Endothelial cell of umbilical vein (primary cell): ENCODE results near the gene CUL2. TPM values are rescaled to one million over a fixed set of nuclear protein-coding genes. Genes with fewer than 3 reads are reported as not detected.
"Not testable (repeated sequence)": the region's sequence is repeated elsewhere in the genome, so short reads cannot be mapped to it uniquely, and the experiment has no call there.

Experiments
- BruUV-seq: library from RNA; stranded (reverse); fragments of 400-500 nt; replicated peaks from 2 replicates; lab custom pipeline; 2021; lab: Mats Ljungman, UMichigan
- CTCF ChIA-PET: fragments of 300-600, 350-600 bp; sonication (Branson Sonifier 250); formaldehyde crosslinking; loops from one replicate; lab custom pipeline; 2021; ENCODE audit warnings: antibody characterized with exemption, inconsistent platforms; lab: Charles Lee
- POLR2A ChIA-PET: fragments of 300-600, 350-600 bp; sonication (Branson Sonifier 250); formaldehyde crosslinking; loops from one replicate; lab custom pipeline; 2021; ENCODE audit warnings: antibody characterized with exemption, inconsistent platforms; lab: Charles Lee
- DNase-seq: peaks from one replicate; pipeline ENCODE4 v3.0.0-alpha.2; 2011; ENCODE audit warnings: low read depth, low spot score
- FAIRE-seq: peaks from 2 replicates; lab custom pipeline; 2011; peaks lifted over from hg19 to GRCh38; lab: Jason Lieb, UNC
- H2AFZ ChIP-seq: 2 replicates; pipeline ENCODE4 v1.6.0; 2012; ENCODE audit warnings: low read depth, low read length, control low read depth, inconsistent platforms
- H3K27ac ChIP-seq: 2 replicates; pipeline ENCODE4 v1.5.1; 2011; ENCODE audit warnings: low read depth, mild to moderate bottlenecking, control low read depth, low read length, moderate library complexity; ENCODE audit not compliant: insufficient read depth
- H3K27me3 ChIP-seq, 2 experiments: 2 replicates each; pipeline versions ENCODE4 v1.6.0 to v1.6.1; 2011; ENCODE audit warnings: low read length in 2 of 2, mixed read lengths in 1 of 2; ENCODE audit not compliant: control insufficient read depth in 2 of 2, insufficient read depth in 2 of 2
- H3K36me3 ChIP-seq, 2 experiments: 2 replicates in 1 of 2; 3 replicates in 1 of 2; pipeline ENCODE4 v1.5.1; 2011; ENCODE audit warnings: low read length in 2 of 2, mild to moderate bottlenecking in 1 of 2, moderate library complexity in 1 of 2; ENCODE audit not compliant: control insufficient read depth in 2 of 2, insufficient read depth in 2 of 2; ENCODE audit errors: extremely low read depth in 1 of 2
- H3K4me1 ChIP-seq: 3 replicates; pipeline ENCODE4 v1.5.1; 2011; ENCODE audit warnings: mild to moderate bottlenecking, low read length; ENCODE audit not compliant: control insufficient read depth, insufficient read depth; ENCODE audit errors: extremely low read depth
- H3K4me2 ChIP-seq: 2 replicates; pipeline ENCODE4 v1.6.1; 2011; ENCODE audit warnings: low read length, control low read depth, mixed read lengths; ENCODE audit not compliant: insufficient read depth
- H3K4me3 ChIP-seq, 3 experiments: fragments of 200-600 bp in 1 of 3; sonication (generic), shearing (Covaris generic) in 1 of 3; replicated peaks in 1 of 3; 2 replicates each; pipeline ENCODE4 v1.5.1; 2011 to 2016; ENCODE audit warnings: control low read depth in 3 of 3, low read length in 3 of 3, mild to moderate bottlenecking in 2 of 3, inconsistent platforms in 1 of 3, low read depth in 1 of 3, moderate library complexity in 1 of 3; ENCODE audit not compliant: insufficient read depth in 1 of 3
- H3K79me2 ChIP-seq: 2 replicates; pipeline ENCODE4 v1.6.0; 2012; ENCODE audit warnings: low read length, inconsistent platforms; ENCODE audit not compliant: control insufficient read depth, insufficient read depth
- H3K9ac ChIP-seq: replicated peaks from 2 replicates; pipeline ENCODE3; 2011; ENCODE audit warnings: low read length, control low read depth; ENCODE audit not compliant: insufficient read depth; ENCODE audit errors: extremely low read depth
- H3K9me1 ChIP-seq: replicated peaks from 3 replicates; pipeline ENCODE4 v1.6.0; 2011; ENCODE audit warnings: mild to moderate bottlenecking, low read length; ENCODE audit not compliant: control insufficient read depth, insufficient read depth; ENCODE audit errors: extremely low read depth
- H3K9me3 ChIP-seq: replicated peaks from 2 replicates; pipeline ENCODE4 v1.5.1; 2012; ENCODE audit warnings: low read length, inconsistent platforms; ENCODE audit not compliant: control insufficient read depth, insufficient read depth
- H4K20me1 ChIP-seq: replicated peaks from 2 replicates; pipeline ENCODE3; 2011; ENCODE audit warnings: mild to moderate bottlenecking, low read length; ENCODE audit not compliant: control insufficient read depth, insufficient read depth; ENCODE audit errors: extremely low read depth
- dilution Hi-C: fragments of 300-500 bp; cut with MboI; formaldehyde crosslinking; loops from one replicate; pipeline ENCODE4 v1.15.0; 2019; ENCODE audit warnings: low sequenced_read_pairs; ENCODE audit not compliant: extremely low pct_ligation_motif_present
- intact Hi-C: fragments of 100-400 bp; cut with micrococcal nuclease; formaldehyde crosslinking; loops from one replicate; pipeline ENCODE4 v1.10.0; 2022
- polyA plus RNA-seq, 4 experiments: library from polyadenylated mRNA; depleted of rRNA in 3 of 4; stranded (reverse) in 3 of 4; unstranded in 1 of 4; fragments of >200 nt; gene quantifications; 2 replicates each; pipeline versions ENCODE4 v1.2.1 to v1.2.3, GENCODE V29; 2011 to 2012; ENCODE audit warnings: missing spikeins in 1 of 4
- total RNA-seq: library from RNA; stranded (reverse); gene quantifications from 2 replicates; pipeline ENCODE4 v1.2.3, GENCODE V29; 2021

The CUL2 gene
- total and polyA plus RNA-seq, 2 donors (not counting 3 experiments of a cell fraction or from before 2014, with no cell fraction given) = 11.6 to 45.3 TPM

GRCh38 chr10:34974364-34975065 lies 115.6 kb downstream of the CUL2 start:
- dilution Hi-C loops, H3K4me1 ChIP-seq, H3K9ac ChIP-seq, H3K4me3 ChIP-seq, H3K9me3 ChIP-seq, H3K4me2 ChIP-seq, H3K9me1 ChIP-seq, H4K20me1 ChIP-seq, FAIRE-seq, H3K79me2 ChIP-seq, POLR2A ChIA-PET, H2AFZ ChIP-seq, H3K27ac ChIP-seq, H3K36me3 ChIP-seq, BruUV-seq, intact Hi-C loops, H3K27me3 ChIP-seq, DNase-seq: not testable (repeated sequence)
- CTCF ChIA-PET = interaction anchor here (0.5 to 1.8 kb wide), 4 partner anchors 11 to 250 kb away, joined by 3 to 5 read pairs (median 4); no protein-coding TSS in a partner anchor

DNA sequence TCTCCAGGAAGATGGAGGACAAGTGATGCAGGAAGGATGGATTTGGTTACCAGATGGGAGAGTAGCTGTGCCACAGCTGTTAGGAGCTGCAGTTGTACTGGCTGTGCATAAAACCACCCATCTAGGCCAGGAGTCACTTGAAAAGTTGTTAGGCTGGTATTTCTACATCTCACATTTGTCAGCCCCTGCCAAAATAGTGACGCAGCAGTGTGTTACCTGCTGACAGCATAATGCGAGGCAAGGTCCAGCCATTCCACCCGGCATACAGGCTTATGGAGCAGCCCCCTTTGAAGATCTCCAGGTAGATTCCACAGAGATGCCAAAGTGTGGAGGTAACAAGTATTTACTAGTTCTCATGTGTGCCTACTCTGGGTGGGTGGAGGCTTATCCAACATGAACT lies 116.4 kb downstream of the CUL2 start:
- H3K36me3 ChIP-seq, H3K27ac ChIP-seq, POLR2A ChIA-PET, H3K27me3 ChIP-seq, H3K79me2 ChIP-seq, H3K4me2 ChIP-seq, FAIRE-seq, H3K9me1 ChIP-seq, H3K4me3 ChIP-seq, H4K20me1 ChIP-seq, BruUV-seq, H3K9me3 ChIP-seq, H2AFZ ChIP-seq, H3K4me1 ChIP-seq, H3K9ac ChIP-seq, DNase-seq, dilution Hi-C loops, intact Hi-C loops: not testable (repeated sequence)
- CTCF ChIA-PET = interaction anchor here (0.5 to 1.8 kb wide), 3 partner anchors 11 to 249 kb away, joined by 3 to 5 read pairs (median 3); no protein-coding TSS in a partner anchor

DNA sequence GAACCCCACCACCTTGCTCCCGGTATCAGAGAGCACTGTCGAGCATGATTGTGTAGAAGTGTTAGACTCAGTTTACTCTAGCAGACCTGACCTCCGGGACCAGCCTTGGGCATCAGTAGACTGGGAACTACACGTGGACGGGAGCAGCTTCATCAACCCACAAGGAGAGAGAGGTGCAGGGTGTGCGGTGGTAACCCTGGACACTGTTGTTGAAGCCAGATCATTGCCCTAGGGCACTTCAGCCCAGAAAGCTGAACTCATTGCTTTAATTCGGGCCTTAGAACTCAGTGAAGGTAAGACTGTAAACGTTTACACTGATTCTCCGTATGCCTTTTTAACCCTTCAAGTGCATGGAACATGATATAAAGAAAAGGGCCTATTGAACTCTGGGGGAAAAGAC lies 117.0 kb downstream of the CUL2 start:
- FAIRE-seq, H3K9me3 ChIP-seq: not testable (repeated sequence)

GRCh38 chr10:34972591-34972990 lies 117.5 kb downstream of the CUL2 start:
- ChIA-PET POLR2A (interaction anchor here (0.6 kb wide), 1 partner anchor 63 kb away, joined by 8 read pairs; no protein-coding TSS in a partner anchor), CTCF (interaction anchor here (0.8 kb wide), 1 partner anchor 35 kb away, joined by 3 read pairs; no protein-coding TSS in a partner anchor)
- H3K27me3 ChIP-seq, H3K27ac ChIP-seq, intact Hi-C loops, H3K36me3 ChIP-seq, H3K9me3 ChIP-seq, BruUV-seq, FAIRE-seq, H3K9me1 ChIP-seq, H3K79me2 ChIP-seq, dilution Hi-C loops, DNase-seq, H3K4me1 ChIP-seq, H3K4me3 ChIP-seq, H3K9ac ChIP-seq, H2AFZ ChIP-seq, H4K20me1 ChIP-seq, H3K4me2 ChIP-seq: not testable (repeated sequence)

More for the DNA sequence above, 117.0 kb downstream of the CUL2 start:
- H3K79me2 ChIP-seq, H3K4me3 ChIP-seq, POLR2A ChIA-PET, BruUV-seq, H3K36me3 ChIP-seq, H3K27me3 ChIP-seq, H3K9ac ChIP-seq, H3K27ac ChIP-seq, dilution Hi-C loops, intact Hi-C loops, H2AFZ ChIP-seq, H4K20me1 ChIP-seq, H3K4me2 ChIP-seq, H3K9me1 ChIP-seq, DNase-seq, H3K4me1 ChIP-seq: not testable (repeated sequence)
- CTCF ChIA-PET = interaction anchor here (0.8 kb wide), 1 partner anchor 35 kb away, joined by 3 read pairs; no protein-coding TSS in a partner anchor
